ENCODE results near the gene GABBR1.

The GABBR1 gene

DNA sequence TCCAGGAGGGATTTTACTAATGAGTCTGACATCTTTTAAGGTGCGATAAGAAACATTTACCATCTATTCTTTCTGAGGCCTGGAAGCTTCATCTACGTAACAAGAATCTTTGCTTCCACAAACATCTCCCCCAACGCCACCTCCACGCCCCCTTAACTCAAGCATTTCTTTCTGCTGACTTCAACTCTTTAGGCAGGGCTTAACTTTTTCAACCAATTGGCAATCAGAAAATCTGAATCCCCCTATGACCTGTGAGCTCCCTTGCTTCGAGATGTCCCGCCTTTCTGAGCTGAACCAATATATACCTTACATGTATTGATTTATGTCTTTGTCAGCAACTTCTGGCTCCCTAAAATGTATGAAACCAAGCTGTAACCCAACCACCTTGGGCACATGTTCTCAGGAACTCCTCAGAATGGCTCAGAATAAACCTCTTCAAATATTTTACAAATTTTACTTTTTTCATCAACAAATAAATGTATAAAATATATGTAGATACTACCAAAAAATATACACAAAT is 36.5 kb downstream of the GABBR1 start:
- H3K36me3 Mint-ChIP-seq (ENCODE audit: insufficient read depth), result peaks cover 5% of the 10 kb centered on the region

DNA sequence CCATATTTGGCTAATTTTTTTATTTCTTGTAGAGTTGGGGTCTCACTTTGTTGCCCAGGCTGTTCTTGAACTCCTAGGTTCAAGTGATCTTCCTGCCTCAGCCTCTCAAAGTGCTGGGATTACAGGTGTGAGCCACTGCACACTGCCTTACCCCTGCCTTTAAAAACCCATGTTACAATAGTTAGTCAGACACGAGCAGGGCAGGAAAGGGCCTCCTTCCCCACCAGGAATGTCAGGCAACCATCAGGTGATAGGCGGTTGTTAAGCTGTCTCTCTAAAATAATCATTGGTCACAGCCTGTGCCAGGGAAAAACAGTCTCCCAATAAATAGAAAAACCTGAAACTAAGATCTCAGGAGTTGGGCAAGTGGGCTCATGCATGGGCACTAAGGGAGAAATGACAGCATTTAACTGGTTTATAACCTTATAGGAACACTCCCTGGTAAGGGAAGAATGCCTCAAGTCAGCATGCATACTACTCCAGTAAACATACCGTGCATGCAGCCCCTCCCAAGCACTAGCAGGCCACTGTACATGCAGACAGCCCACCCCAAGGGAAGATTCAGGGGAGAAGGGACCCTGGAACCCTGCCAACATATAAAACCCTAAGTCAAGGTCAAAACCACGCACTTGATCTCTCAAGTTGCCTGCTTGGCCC is 39.7 kb downstream of the GABBR1 start:
- Mint-ChIP-seq H3K4me3 (no peak overlapping the region), H3K27ac (no peak overlapping the region), H3K36me3 (ENCODE audit: insufficient read depth) (no peaks in the 10 kb centered on the region), H3K9me3 (no peaks in the 10 kb centered on the region), H3K27me3 (peaks cover 42 to 55% of the 10 kb centered on the region in 2 donors), H3K4me1 (ENCODE audit: low read depth in 2 of 2) (no peaks in the 10 kb centered on the region)
- no peak for ATAC-seq (replicated peaks)
- no peak for DNase-seq

More for the DNA sequence above, 36.5 kb downstream of the GABBR1 start:
- H3K27ac Mint-ChIP-seq, result no peak overlapping the region
- no peak overlapping the region for H3K4me3 Mint-ChIP-seq
- no peak for ATAC-seq (replicated peaks)
- no peak for DNase-seq
- no peaks in the 10 kb centered on the region for H3K9me3 Mint-ChIP-seq
- peaks cover 19 to 33% of the 10 kb centered on the region in 2 donors for H3K27me3 Mint-ChIP-seq
- H3K4me1 Mint-ChIP-seq (ENCODE audit: low read depth in 2 of 2), result no peaks in the 10 kb centered on the region

DNA sequence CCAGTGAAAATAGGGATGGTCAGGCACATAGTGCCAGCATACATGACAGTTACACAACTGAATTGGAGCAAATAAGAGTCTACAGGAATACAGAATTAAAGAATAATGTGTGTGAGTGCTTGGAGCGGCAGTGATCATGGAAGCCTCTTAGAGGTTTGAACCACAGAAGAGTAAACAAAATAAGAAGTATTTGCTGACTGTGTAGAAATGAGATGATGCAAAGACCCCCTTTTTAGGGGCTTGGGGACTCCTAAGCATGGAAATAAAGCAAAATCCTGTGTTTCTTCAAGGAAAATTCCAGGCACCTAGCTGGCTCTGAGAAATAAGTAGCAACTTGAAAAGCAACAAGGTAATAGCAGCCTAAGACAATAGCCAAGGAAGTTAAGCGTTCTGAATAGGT is 41.3 kb downstream of the GABBR1 start:
- no peaks in the 10 kb centered on the region for H3K36me3 Mint-ChIP-seq (ENCODE audit: insufficient read depth)
- no peaks in the 10 kb centered on the region for H3K9me3 Mint-ChIP-seq
- H3K27ac Mint-ChIP-seq, result no peak overlapping the region
- H3K4me3 Mint-ChIP-seq, result no peak overlapping the region
- ATAC-seq (replicated peaks), result no peak
- no peak for DNase-seq
- peaks cover 54 to 72% of the 10 kb centered on the region in 2 donors for H3K27me3 Mint-ChIP-seq
- no peaks in the 10 kb centered on the region for H3K4me1 Mint-ChIP-seq (ENCODE audit: low read depth in 2 of 2)

DNA sequence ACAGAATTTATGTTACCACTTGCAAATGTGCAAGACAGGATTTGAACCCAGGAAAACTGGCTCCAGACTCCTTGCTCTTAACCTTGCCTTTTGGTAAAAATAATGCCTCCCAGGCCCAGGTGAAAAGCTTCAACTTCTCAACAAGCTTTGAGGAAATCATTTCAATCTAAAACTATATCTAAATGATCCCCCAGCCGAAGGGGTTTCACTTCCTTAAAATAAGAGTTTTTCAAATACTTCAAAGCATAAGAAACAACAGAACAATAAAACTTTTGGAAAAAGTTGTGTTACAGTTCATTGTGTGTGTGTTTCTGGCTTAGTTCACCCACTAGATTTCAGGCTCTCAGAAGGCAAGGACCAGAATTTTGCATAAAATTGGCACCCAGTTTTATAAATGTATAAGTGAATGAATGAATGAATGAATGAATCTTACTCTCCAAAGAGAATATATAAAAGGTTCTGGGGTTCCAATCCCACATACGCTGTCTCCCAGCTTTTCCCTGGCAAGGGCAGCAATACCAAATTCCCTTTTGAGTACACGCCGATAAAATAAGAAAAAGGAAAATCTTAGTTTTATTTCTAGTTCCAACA is 42.7 kb downstream of the GABBR1 start:
- no peak overlapping the region for H3K27ac Mint-ChIP-seq
- no peaks in the 10 kb centered on the region for H3K36me3 Mint-ChIP-seq (ENCODE audit: insufficient read depth)
- DNase-seq (no peak), ATAC-seq (replicated peaks) (no peak)
- peaks cover 61 to 75% of the 10 kb centered on the region in 2 donors for H3K27me3 Mint-ChIP-seq
- H3K4me3 Mint-ChIP-seq, result no peak overlapping the region
- no peaks in the 10 kb centered on the region for H3K9me3 Mint-ChIP-seq
- no peaks in the 10 kb centered on the region for H3K4me1 Mint-ChIP-seq (ENCODE audit: low read depth in 2 of 2)

DNA sequence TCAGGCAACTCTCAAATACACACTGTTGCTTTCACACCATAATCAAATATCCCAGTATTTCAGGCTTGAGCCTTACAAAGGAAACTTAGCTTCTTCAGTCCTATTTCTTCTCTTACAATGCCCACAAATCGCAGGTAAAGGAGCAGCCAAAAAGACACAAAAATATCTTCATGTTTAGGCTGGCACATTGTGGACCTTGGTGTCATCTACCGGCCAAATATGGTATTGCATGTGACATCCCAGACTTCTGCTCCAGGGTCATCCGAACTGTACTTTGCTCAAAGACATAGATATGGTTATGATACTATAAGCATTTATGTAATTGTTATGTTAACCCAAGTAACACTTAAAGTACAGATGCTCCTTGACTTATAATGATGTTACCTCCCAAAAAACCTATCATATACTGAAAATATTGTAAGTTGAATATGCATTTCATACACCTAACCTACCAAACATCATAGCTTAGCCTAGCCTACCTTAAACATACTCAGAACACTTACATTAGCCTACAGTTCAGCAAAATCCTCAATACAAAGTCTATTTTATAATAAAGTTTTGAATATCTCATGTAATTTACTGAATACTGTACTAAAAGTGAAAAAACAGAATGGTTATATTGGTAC is 43.4 kb downstream of the GABBR1 start:
- Mint-ChIP-seq H3K9me3 (no peaks in the 10 kb centered on the region), H3K4me1 (ENCODE audit: low read depth in 2 of 2) (no peaks in the 10 kb centered on the region), H3K27ac (no peak overlapping the region), H3K4me3 (no peak overlapping the region), H3K36me3 (ENCODE audit: insufficient read depth) (no peaks in the 10 kb centered on the region), H3K27me3 (peaks cover 61 to 75% of the 10 kb centered on the region in 2 donors)
- DNase-seq (peak; percentile 49 to 66 (median 55)), ATAC-seq (replicated peaks) (peak; percentile 60)

DNA sequence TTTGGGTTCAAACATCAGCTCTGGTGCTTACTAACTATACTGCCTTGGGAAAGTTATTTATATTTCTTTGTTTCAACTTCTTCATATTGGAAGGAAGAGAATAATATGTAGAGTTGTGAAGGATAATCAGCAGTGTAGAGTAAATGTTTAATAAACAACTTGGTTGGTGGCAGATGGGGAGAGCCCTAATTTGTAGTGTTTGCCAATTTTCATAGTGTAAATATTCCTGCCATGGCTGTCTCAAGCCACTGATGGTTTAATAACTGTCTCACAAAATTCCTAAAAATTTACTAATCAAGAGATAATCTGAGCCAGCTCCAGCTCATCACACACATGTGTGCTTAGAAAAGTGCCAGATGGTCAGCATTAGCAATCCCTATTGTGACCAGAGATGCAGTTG is 48.2 kb downstream of the GABBR1 start, which contains the start of gene OR2H2:
TSS of gene OR2H2 (plus strand) at position 301 of the 400 bp plus-strand sequence. CDS start 2,824 bp downstream, outside the sequence.
- H3K4me3 Mint-ChIP-seq, result no peak within 1 kb of the TSS
- no peaks in the 10 kb centered on the region for H3K4me1 Mint-ChIP-seq (ENCODE audit: low read depth in 2 of 2)
- H3K27me3 Mint-ChIP-seq, result peaks cover 67 to 72% of the 10 kb centered on the region in 2 donors
- DNase-seq, result no peak
- no peak within 1 kb of the TSS for H3K27ac Mint-ChIP-seq
- H3K9me3 Mint-ChIP-seq, result no peaks in the 10 kb centered on the region
- no peaks in the 10 kb centered on the region for H3K36me3 Mint-ChIP-seq (ENCODE audit: insufficient read depth)
- no peak for ATAC-seq (replicated peaks)

DNA sequence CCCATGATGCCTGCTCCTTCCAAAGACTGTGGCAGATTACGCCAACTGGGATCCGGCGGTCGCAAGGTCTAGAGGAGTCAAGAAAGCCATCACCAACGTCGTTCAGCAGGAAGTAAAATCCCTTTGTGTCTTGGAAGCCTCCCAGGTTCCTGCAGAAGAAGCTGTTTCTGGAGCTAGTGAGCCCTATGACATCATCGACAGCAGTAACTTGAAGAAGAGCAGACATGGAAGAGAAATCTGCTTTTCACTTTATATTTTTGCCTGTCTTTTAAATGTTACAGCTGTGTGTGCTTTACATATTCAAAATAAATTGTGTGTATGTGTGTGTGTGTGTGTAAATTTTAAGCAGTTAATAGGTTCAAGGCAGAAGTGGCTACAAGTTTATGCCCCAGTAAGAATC is 55.4 kb downstream of the GABBR1 start:
- ATAC-seq (replicated peaks), result no peak
- Mint-ChIP-seq H3K36me3 (ENCODE audit: insufficient read depth) (peaks cover 3% of the 10 kb centered on the region), H3K4me3 (no peak overlapping the region), H3K9me3 (no peaks in the 10 kb centered on the region), H3K27ac (no peak overlapping the region), H3K4me1 (ENCODE audit: low read depth in 2 of 2) (no peaks in the 10 kb centered on the region), H3K27me3 (peaks cover 62 to 74% of the 10 kb centered on the region in 2 donors)
- DNase-seq, result no peak

DNA sequence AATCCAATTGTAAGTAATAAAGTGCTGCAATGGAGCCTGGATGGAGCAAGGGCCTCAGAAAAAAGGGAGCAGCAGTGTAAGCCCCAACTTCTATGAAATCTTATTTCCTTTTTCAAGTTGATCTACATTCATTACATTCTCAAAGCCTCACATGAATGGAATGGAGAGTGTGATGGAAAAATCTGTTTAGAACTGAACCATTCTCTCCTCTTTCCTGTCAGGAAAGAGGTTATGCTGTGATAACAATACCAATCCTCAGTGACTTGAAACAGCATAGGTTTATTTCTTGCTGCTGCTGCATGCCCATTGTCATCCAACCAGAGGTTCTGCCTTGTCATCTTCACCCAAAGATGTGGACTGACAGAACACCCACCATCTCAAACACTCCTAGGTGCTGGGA is 56.9 kb downstream of the GABBR1 start:
- Mint-ChIP-seq H3K27ac (no peak overlapping the region), H3K4me1 (ENCODE audit: low read depth in 2 of 2) (no peaks in the 10 kb centered on the region), H3K27me3 (peaks cover 69 to 71% of the 10 kb centered on the region in 2 donors), H3K4me3 (no peak overlapping the region), H3K9me3 (no peaks in the 10 kb centered on the region), H3K36me3 (ENCODE audit: insufficient read depth) (peaks cover 3% of the 10 kb centered on the region)
- no peak for ATAC-seq (replicated peaks)
- no peak for DNase-seq

DNA sequence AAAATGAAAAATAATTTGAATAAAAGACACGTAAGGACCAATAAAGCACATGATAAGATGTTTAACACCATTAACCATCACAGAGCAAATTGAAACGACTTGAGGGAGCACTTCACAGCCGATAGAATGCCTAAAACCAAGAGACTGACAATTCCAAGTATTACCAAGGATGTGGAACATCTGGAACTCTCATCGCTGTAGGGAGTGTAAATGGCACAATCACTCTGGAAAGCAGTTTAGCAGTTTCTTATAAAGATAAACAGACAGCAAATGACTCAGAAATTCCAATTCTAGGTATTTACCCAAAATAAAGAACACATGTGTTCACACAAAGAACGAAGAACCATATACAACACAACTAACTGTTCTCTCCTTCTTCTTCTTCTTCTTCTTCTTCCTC is 65.0 kb downstream of the GABBR1 start:
- Mint-ChIP-seq H3K9me3 (no peaks in the 10 kb centered on the region), H3K36me3 (ENCODE audit: insufficient read depth) (no peaks in the 10 kb centered on the region), H3K27ac (no peak overlapping the region), H3K4me1 (ENCODE audit: low read depth in 2 of 2) (peaks cover 0 to 3% of the 10 kb centered on the region in 2 donors), H3K27me3 (peaks cover 47 to 54% of the 10 kb centered on the region in 2 donors), H3K4me3 (no peak overlapping the region)
- no peak for ATAC-seq (replicated peaks)
- no peak for DNase-seq

DNA sequence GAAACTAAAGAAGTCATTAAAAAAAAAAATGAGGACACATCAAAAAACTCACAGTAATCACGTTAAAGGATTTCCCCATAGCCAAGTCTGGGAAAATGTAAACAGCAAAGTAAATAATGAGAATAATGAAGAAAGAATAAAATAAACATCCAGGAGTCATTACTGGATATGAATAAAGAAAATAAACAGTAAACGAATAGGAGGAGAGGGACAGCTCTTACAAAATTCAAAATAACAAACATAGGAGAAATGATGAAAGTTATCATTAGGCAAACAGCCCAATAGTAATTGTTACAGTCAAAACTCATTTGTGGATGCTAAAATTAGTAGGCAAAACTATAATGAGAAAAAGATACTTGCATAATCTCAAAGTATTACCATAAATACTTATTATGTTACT is 65.4 kb downstream of the GABBR1 start:
- no peaks in the 10 kb centered on the region for H3K9me3 Mint-ChIP-seq
- no peak for DNase-seq
- peaks cover 51 to 59% of the 10 kb centered on the region in 2 donors for H3K27me3 Mint-ChIP-seq
- ATAC-seq (replicated peaks), result no peak
- H3K4me3 Mint-ChIP-seq, result no peak overlapping the region
- H3K4me1 Mint-ChIP-seq (ENCODE audit: low read depth in 2 of 2), result peaks cover 0 to 4% of the 10 kb centered on the region in 2 donors
- no peaks in the 10 kb centered on the region for H3K36me3 Mint-ChIP-seq (ENCODE audit: insufficient read depth)
- H3K27ac Mint-ChIP-seq, result no peak overlapping the region

DNA sequence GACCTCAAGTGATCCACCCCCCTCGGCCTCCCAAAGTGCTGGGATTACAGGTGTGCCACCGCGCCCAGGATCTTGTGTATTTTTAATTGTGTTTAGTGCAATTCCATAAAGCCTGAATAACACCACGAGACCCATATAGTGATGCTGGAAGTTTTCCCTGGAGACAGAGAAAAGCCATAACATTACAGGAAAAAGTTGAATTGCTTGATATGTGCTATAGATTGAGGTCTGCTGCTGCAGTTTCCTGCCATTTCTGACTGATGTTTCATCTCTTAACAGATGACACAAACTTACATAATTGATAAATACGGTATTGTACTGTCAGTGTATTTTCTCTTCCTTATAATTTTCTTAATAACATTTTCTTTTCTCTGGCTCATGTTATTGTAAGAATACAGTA is 66.1 kb downstream of the GABBR1 start:
- H3K27me3 Mint-ChIP-seq, result peaks cover 52 to 57% of the 10 kb centered on the region in 2 donors
- ATAC-seq (replicated peaks) (no peak), DNase-seq (no peak)
- H3K4me3 Mint-ChIP-seq, result no peak overlapping the region
- H3K9me3 Mint-ChIP-seq, result no peaks in the 10 kb centered on the region
- no peaks in the 10 kb centered on the region for H3K36me3 Mint-ChIP-seq (ENCODE audit: insufficient read depth)
- H3K27ac Mint-ChIP-seq, result no peak overlapping the region
- peaks cover 0 to 4% of the 10 kb centered on the region in 2 donors for H3K4me1 Mint-ChIP-seq (ENCODE audit: low read depth in 2 of 2)

DNA sequence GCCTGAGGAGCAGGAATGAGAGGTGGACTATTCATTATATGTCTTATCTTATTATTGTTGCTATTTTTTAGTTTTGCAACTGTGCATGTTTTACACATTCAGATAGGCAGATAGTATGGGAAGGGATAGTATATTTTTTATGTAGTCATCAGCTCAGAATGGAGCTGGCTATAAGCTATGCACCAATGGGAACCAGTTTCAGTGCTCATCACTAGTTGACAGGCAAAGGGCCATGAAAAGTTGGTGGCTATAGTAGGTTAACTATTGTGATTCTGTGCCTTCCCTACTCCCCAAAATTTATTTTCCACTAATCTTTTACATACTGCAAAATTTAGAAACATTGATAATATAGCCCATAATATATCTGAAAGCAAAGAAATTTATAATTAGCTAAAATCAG is 68.1 kb downstream of the GABBR1 start:
- no peaks in the 10 kb centered on the region for H3K36me3 Mint-ChIP-seq (ENCODE audit: insufficient read depth)
- peaks cover 63 to 66% of the 10 kb centered on the region in 2 donors for H3K27me3 Mint-ChIP-seq
- no peak for DNase-seq
- H3K27ac Mint-ChIP-seq, result no peak overlapping the region
- no peaks in the 10 kb centered on the region for H3K9me3 Mint-ChIP-seq
- H3K4me1 Mint-ChIP-seq (ENCODE audit: low read depth in 2 of 2), result peaks cover 0 to 4% of the 10 kb centered on the region in 2 donors
- H3K4me3 Mint-ChIP-seq, result no peak overlapping the region
- ATAC-seq (replicated peaks), result no peak

DNA sequence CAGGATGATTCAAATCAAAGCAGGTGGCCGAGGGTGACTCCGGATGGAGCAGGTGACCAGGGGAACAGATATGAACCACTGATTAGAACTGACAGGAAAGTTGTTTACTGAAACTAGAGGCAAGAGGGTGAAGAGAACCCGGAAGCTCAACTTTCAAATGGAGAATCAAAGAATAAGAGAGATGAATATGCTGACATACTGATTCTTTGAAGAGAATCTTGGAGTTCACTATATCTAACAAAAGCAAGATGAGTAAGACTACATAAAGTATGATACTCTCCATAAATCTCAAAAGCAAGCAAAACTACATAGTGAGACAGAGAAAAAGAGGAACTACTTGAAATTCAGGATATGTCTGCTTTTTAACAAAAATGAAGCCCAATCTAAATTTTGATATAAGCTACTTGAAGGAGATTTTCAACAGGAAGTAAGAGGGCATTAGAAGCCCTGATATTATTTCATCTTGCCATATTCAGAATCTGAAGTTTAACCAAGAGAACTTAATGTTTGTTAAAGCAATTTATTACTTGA is 69.5 kb downstream of the GABBR1 start:
- H3K27ac Mint-ChIP-seq, result no peak overlapping the region
- H3K4me1 Mint-ChIP-seq (ENCODE audit: low read depth in 2 of 2), result peaks cover 0 to 4% of the 10 kb centered on the region in 2 donors
- H3K27me3 Mint-ChIP-seq, result peaks cover 74 to 78% of the 10 kb centered on the region in 2 donors
- no peaks in the 10 kb centered on the region for H3K9me3 Mint-ChIP-seq
- no peak for ATAC-seq (replicated peaks)
- H3K36me3 Mint-ChIP-seq (ENCODE audit: insufficient read depth), result no peaks in the 10 kb centered on the region
- no peak overlapping the region for H3K4me3 Mint-ChIP-seq
- DNase-seq, result no peak

Measured in effector memory CD8-positive, alpha-beta T cell (primary cell).